ENCODE results near the gene HKDC1. TPM values are rescaled to one million over a fixed set of nuclear protein-coding genes. Genes with fewer than 3 reads are reported as not detected.
A peak's percentile ranks its signal among the peaks of the same experiment; 100 is the strongest.

The HKDC1 gene
- total RNA-seq, 1 experiment from 2014 or later = 7.6 TPM

DNA sequence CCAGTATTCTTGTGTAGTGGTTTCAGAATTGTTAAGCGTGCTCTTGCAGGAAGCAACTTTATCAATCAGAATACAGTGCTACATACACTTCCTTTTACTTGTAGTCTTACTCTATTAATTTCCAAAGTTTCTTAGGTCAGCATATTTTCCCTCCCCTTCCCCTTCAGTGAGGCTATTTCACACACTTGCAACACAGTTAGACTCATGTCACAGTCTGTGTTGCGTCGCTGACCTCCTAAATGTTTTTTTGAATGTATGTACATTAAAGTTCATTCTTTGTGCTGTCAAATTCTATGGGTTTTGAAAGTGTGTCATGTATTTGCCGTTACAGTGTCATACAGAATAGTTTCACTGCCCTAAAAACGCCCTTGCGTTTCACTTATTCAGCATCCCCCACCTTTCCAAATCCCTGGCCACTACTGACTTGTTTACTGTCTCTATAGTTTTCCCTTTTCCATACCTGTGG is 5.4 kb upstream of the HKDC1 start:
- DNase-seq (ENCODE audit: extremely low read depth, low read depth) = no peak

DNA sequence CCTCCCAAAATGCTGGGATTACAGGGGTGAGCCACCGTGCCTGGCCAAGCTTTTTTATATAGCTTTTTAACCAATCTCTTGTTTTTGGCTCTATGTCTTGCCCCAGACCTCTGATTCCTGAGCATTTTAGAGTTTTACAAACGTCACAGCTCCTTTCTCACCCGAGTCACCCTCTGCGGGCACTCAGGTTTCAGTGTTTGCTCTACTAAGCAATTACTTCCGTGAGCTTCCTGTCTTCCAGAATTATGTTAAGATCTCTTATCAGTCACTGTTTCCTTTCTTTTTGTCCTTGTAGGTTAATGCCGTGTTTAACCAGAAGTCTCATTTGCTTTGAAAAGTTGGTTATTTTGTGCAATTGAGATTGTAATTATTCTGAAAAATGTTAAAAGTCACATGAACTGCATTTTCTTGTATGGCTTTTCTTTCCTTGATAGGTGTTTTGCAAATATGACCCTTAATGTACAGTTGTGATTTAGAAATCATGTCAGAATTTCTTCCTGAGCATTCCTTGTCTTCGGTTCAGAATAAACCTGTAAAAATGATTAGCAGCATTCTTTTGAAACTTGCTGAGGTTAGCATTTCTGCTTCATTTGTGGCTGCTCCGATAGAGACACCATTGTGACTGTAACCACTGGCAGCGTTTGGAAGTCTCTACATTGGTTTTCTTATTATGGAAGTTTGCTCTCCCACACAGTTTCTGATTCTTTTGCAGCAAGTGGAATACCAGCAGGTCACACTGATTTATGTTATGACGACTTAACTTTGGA is 4.5 kb upstream of the HKDC1 start:
- no peak for DNase-seq (ENCODE audit: extremely low read depth, low read depth)

DNA sequence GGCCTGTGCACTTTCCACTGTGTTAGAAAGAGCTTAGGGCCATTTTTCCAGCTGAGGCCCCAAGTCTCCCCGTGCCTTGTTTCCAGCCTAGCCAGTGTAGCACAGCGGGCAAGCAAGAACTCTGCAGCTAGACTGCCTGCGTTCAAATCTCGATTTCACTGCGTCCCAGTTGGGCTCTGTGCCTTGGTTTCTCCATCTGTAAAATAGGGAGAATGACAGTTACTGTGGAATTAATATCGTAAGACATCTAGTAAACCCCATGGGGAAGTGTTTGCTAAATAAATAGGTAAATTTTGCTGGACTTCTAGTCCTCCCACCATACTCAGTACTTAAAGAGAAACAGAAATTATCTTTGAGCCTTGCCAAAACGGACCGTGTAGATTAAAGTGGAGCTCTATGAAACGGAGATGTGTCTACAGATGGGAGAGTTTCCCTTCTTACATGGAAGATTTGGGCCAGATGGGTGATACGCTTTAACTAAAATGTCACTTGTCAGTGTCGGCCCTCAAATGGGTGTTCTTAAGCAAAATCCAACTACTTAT is 3.5 kb upstream of the HKDC1 start:
- no peak for DNase-seq (ENCODE audit: extremely low read depth, low read depth)

DNA sequence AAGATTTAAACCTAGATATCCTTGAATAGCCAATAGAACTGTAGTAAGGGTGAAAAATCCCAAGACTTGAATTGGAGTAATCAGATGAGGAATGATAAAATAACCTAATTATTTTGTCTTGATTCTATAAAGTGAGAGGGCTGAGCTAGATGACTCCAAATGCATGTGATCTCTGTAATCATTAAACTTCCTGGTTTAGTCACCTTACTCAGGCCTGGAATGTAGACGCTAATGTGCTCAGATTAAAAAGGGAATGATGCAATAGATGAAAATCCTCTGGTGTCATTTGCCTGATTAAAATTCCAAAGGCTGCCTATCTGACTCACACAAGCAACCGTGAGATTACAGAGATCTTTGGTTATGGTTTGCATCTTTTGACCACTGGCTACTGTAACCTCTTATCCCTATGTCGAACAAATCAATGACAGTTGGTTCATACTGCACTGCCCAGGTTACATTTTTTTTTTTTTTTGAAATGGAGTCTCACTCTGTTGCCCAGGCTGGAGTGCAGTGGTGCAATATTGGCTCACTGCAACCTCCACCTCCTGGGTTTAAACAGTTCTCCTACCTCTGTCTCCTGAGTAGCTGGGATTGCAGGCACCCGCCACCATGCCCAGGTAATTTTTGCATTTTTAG is 2.9 kb upstream of the HKDC1 start:
- DNase-seq (ENCODE audit: extremely low read depth, low read depth) = peak; percentile 89

DNA sequence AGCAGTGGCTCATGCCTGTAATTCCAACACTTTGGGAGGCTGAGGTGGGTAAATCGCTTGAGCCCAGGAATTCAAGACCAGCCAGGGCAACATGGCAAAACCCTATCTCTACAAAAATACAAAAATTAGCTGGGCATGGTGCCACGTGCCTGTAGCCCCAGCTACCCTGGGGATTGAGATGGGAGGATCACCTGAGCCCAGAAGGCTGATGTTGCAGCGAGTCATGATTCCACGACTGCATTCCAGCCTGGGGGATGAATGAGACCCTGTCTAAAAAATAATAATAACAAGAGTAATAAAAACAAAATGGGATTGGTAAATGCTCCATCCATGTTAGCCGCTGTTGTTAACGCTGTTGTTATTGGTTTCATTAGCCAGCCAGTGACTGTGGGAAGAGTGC is 1.3 kb upstream of the HKDC1 start:
- DNase-seq (ENCODE audit: extremely low read depth, low read depth) = no peak

DNA sequence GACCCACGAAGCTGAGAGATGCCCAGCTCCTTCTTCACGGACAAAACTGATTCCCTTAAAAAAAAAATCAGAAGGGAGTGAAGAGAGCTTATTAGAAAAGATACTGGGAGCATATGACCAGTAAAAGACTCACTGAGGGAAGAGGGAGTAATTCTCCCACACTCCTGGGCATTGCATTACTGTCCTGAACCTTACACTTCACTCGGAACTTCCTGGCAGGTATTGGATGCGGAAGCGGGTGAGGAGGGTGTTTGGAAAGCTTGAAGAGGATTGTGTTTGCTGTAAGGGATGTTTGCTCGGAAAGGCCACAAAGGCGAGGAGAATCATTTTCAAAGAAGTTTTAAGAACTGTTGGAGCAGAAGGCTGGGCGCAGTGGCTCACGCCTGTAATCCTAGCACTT is 375 bp downstream of the HKDC1 start:
- no peak for DNase-seq (ENCODE audit: extremely low read depth, low read depth)

DNA sequence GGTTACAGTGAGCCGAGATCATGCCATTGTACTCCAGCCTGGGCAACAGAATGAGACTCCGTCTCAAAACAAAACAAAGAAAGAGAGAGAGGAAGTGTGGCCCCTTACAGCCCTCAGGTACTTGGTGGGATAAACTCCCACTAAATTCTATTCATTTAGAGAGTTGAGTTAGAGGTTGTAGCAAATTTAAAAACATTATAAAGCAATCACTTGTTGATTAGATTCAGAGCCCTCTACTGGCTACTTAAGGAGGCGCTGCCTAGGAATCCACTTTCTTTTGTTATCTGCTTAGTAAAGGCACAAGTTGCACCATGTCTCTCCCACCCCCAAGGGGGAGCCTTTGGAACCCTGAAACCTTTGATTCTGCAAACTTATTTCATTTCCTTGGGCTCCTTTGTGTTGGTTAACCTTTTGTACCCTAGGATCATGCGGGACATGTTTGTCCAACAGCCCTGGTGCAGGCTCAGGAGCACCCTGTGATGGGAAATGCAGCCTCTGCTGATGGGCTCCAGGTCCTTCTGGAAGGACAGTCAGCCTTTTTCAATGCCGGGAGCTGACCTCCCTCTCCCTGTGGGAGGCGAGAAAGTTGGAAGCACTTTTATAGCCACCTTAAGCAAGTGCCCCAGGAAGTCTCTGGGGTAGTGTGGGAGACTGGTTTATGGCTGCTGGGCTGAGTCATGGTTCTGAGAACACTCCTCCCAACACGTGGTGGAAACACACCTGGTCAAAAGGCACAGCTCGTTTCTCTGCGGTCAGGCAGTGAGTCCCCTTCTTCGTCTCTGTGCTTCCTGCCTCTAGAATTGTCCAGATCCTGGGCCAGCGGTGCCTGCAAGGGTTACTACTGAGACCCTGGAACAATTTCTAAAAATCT is 2.3 kb downstream of the HKDC1 start:
- peak; percentile 61 for DNase-seq (ENCODE audit: extremely low read depth, low read depth)

DNA sequence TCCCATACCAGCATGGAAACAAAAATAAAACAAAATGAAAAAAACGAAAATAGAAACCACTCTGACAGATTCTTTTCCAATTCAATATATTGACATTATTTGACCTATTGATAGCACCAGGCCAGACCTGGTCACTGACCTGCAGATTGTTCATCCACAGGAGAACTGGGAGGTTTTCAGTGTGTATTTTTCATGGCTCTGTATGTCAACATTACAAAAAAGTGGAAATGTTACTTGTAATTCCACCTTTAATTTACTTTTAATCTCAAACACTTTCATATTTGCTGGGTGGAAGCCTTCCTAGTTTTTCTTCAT is 2.9 kb downstream of the HKDC1 start:
- no peak for DNase-seq (ENCODE audit: extremely low read depth, low read depth)

DNA sequence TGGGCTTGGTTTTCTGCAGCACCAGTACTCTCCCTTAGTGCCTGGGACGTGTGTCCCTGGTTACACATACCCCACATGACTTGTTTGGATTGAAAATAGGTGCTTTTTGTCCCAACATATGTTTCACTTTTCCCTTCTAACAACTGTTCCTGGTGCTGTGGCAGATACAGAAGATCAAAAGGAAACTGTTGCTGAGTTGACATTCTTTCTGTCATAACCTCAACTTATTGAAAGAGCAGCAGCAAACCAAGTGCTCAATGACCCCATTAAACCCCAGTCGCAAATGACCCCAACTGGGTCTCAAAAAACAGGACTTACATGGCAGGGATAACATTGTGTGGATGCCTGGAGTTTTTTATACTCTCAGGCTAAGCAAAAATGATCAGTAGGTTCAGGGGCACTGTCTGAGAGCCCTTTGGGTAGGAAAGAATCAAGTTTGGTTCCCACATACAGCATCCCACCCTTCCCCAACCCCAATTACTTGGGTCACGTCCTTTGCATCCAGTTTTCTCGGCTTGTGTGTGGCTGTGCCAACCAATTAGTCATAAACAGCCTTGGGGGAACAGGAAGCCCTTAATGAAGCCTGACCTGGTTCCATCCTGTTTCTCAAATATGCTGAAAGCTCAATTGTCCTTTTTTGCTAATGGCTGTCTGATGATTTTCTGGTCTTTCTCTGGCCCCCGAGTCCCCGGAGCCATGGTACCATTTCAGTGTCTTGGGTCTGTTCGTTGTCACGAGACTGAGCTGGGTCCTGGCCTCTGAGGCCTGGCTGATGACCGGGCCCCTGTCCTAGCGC is 4.9 kb downstream of the HKDC1 start:
- no peak for DNase-seq (ENCODE audit: extremely low read depth, low read depth)

DNA sequence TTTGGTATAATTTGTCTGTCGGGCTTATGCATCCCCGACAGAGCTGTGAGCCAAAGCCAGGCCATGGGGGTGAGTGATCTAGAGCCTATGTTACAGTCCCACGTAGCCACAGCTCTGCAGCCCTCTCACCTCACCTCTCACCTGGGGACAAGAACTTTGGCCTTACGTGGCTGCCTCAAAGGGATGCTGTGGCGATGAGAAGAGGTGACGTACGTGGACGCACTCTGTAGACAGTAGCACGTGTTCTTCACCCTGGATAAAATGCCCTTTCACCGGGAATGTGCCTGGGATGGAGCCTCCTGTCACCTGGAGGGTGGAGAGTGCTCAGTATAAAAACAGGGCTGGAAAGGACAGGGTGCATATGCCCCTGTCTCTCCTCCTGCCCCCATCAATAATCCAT is 5.5 kb downstream of the HKDC1 start:
- DNase-seq (ENCODE audit: extremely low read depth, low read depth) = no peak

DNA sequence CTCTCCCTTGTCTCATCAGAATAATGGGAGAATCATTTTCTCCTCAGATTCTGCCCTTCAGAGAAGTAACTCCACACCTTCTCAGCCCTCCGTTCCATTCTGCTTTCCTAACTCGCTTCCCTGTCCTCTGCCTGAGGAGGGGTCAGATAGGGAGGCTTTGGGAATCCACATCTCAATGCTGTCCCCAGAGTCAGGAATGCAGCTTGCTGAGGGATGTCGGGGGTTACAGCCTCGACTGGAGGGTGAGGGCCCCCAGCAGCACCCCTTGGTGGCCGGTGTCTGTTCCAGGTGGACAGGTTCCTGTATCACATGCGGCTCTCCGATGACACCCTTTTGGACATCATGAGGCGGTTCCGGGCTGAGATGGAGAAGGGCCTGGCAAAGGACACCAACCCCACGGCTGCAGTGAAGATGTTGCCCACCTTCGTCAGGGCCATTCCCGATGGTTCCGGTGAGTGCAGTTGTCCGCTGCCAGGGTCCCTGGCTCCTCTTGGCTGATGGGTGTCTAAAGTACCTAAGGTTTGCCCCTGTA is 6.9 kb downstream of the HKDC1 start:
- no peak for DNase-seq (ENCODE audit: extremely low read depth, low read depth)

DNA sequence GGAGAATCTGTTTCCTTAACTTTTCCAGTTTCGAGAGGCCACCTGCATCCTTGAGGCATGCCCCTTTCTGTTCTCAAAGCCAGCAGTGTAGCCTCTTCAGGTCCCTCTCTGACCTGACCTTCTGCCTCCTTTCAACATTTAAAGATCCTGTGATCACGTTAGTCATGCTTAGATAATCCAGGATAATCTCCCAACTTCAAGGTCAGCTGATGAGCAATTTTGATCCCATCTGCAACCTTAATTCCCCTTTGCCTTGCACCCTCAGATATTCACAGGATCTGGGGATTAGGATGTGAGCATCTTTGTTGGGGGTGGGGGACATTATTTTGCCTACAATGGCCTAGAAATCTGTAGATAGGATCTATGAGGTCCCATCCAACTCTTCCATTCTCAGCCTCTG is 8.0 kb downstream of the HKDC1 start:
- no peak for DNase-seq (ENCODE audit: extremely low read depth, low read depth)

DNA sequence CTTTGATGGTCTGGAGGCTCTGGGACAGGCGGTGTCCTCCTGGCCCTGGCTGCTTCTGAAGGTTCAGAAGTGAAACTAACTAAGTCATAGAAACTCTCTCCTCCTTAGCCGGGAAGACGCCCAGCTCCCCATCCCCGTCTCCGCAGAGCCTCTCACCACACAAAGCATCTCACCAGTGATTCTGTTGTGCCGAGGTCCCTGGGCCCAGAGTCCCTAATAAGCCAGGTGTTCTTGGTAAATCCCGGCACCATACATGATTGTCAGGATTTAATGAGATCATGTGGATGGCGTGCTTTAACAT is 9.4 kb downstream of the HKDC1 start:
- DNase-seq (ENCODE audit: extremely low read depth, low read depth) = no peak

DNA sequence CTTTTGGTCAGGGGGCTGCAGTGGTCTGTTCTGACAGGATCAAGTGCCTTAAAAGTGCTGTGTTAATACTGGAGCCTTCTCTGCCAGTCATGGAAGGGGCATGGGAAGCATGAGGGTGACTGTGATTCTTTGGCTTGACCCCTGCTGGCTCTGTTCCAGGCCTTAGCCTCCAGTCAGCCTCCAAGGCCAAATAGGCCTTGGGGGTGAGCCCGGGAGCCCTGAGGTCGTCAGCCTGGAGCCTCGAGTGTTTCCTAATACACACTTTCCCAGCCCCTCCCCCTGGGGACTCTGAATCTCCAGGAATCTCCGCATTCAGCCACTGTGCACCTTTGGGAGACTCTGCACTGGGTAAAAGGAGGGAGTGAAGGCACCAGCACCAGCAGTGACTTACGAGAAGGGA is 10.0 kb downstream of the HKDC1 start:
- DNase-seq (ENCODE audit: extremely low read depth, low read depth) = no peak

DNA sequence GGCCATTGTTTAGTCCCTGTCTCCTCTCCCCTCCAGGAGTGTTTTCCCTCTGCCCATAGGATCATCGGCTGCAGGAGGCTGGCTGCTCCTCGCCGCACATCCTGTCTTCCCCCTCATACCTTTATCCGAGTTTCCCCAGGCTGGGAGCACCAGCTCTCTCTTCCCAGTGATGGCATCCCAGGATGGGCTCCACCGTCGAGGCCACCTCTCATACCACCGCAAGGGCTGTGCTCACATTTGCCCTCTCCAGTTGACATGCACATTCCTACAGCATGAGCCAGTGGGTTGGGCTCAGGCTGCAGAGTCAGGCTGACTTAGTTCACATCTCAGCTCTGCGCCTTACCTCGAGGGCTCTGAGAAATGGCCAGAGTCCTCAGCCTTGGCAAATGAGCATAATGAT is 12.1 kb downstream of the HKDC1 start:
- DNase-seq (ENCODE audit: extremely low read depth, low read depth) = peak; percentile 85

DNA sequence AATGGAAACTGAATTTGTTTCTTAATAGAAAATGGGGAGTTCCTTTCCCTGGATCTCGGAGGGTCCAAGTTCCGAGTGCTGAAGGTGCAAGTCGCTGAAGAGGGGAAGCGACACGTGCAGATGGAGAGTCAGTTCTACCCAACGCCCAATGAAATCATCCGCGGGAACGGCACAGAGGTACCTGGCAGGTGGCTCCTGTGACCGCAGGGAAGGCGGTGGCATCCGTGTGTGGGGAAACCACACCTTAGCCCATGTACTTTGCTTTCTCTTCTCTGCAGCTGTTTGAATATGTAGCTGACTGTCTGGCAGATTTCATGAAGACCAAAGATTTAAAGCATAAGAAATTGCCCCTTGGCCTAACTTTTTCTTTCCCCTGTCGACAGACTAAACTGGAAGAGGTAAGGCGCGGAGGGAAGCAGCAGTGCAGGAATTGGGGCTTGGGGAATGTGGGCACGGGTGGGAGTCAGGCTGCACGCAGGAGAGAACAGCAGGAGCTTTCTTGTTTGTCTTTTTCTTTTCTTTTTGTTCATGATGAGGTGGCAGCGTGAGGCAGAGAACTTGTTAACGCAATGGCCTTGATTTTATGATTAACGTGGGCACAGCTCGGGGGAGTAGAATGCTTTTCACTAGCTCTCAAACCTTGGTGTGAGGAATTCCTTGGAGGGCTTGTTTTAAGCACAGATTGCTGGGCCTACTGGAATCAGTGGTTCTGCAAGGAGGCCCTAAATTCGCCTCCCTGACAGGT is 12.8 kb downstream of the HKDC1 start:
- DNase-seq (ENCODE audit: extremely low read depth, low read depth) = no peak

DNA sequence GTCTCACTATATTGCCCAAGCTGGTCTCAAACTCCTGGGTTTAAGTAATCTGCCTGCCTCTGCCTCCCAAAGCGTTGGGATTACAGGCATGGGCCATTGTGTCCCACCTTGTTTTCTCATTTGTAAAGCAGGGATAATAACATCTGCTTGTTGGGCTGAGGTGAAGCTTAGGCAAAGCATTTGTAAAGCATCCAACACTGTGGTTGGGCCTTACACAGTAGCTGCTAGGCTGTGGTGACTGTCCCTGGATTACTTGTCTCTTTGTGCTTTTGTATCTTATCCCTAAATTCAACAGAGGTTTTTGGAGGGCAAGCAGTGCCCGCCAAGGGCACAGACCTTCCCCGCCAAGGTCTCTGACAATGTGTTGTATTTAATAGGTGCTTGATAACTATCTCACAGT is 14.3 kb downstream of the HKDC1 start:
- no peak for DNase-seq (ENCODE audit: extremely low read depth, low read depth)

DNA sequence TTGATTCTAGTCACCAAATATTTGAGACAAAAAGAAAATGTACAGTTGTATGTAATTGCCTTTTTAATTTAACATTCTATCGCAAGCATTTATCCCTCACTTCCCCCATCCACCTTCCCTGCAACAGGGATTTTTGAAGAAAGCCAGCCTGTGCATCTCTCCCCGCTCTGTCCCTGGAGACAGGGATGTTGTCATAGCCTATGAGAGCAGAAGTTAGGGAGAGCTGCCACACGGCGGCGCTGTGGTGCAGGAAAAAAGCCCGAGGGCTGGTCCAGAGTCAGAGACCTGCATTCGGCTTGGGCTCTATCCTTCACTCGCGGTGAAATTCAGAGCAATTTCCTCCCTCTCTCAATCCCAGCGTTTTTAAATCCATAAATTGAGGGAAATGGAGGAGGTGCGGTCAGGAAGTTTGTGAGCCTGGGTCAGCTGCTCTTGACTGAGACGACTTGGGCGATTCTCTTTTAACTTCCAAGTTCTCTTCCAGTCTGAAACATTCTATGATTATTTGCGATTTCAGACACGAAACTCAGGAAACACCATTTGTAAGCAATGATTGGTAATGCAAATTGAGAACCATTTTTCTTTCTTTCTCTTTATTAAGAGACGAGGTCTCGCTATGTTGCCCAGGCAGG is 17.5 kb downstream of the HKDC1 start:
- DNase-seq (ENCODE audit: extremely low read depth, low read depth) = peak; percentile 81

DNA sequence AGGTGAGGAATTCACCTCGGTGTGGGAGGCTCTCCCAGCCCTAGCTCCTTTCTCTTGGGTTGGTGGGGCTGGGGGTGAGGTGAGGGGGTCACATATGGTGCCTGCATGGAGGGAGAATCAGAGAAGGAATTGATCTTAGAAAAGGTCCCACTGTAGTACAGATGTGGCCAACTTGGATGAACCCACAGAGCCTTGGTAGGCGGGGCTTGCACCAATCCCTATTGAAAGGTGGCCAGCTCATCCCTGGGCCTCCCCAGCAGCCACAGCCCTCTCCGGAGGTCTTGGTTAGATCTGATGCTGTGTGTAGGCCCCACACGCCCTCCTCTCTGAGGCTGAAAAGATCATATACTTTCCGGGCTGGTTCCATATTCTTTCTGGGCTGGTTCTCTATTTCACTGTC is 19.0 kb downstream of the HKDC1 start:
- DNase-seq (ENCODE audit: extremely low read depth, low read depth) = no peak
